GM21529 (cell line): ENCODE measurements around the gene CCDC159.

Source experiments
- ATAC-seq: cut with Tn5 transposase; IDR thresholded peaks from one replicate; pipeline ENCODE4 v1.9.1; 2021; ENCODE audit not compliant: unreplicated experiment

The CCDC159 gene

GRCh38 chr19:11387162-11388034 lies 41.1 kb downstream of the CCDC159 start:
- no peak for ATAC-seq

DNA sequence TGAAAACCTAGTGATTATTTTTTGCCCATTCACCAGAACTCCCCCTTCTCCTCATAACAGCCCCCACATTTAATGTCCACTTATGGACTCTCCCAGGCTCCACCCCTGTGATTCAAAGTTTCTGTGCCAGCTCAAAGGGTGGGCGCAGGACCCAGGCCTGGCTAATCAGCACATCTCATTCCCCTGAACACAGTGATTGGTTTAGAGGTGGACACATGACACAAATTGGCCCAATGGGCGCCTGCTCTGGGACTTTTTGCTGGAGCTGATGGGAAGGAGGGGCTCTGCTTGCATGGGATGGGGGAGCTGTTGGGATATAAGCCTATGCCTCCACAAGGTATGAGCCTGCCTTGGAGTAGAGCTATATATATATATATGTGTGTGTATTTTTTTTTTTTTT lies 44.0 kb downstream of the CCDC159 start:
- no peak for ATAC-seq

DNA sequence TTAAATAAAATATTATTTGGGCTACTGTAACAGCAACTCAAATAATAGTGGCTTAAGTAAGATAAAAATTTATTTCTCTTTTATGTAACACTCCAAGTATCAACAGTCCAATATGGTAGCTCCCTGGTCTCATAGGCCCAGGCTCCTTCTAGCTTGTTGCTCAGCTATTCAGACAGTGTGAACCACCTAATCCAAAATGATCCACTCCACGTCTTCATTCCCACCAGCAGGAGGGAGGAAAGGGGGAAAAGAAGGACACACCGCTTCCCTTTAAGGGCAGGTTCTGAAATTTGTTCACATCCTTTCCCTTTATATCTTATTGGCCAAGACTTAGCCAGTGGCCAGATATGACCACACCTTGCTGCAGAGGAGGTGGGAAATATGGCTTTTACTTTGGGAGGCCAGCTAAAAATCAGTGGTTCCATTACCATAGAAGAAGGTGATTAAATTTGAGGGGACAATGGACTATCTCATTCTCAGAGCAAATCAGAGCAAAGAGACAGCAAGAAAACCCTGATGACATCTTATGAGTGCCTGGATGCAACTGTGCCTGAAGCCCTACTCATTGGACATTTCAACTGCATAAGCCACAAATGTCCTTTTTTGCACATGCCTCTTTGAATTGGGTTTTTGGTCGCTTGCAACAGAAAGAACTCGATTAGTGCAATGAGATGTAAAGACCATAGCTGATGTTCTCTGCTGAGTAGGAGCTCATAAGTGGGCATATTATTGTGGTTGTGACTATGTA lies 44.8 kb downstream of the CCDC159 start:
- no peak for ATAC-seq

- ATAC-seq, result no peak
Observed at GRCh38 chr19:11397089-11397610, 50.8 kb downstream of the CCDC159 start.

DNA sequence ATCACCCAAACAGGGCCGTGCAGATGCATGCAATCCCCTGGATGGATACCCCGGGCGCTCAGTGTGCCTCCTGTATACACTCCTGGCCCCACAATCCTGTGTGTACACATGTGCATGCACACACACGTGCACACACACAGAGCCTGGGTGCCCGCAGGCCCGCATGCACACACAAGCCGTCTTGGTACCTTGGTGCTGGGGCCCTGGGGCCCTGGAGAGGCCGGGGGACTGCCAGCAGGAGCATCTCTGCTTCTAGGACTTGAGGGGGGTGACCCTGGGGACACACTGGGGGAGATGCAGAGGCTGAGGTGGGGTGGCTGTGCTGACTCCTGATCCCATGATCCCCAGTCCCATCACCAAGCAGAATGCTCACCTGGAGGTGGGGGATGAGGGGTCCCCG lies 53.3 kb downstream of the CCDC159 start:
- no peak for ATAC-seq

DNA sequence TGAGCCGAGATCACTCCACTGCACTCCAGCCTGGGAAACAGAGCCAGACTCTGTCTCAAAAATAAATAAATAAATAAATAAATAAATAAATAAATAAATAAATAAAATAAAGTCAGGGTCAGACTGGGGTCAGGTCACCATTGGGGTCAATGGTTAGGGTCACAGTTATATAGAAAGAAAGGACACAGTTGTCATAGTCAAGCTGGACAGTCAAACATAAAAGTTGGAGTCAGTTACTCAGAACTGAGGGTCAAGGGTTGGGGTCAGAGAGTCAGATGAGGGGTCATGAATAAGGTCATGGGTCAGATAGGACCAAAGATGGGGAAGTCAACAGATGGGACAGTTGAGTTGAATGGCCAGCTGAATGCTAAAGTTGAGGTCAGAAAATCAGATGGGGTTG lies 54.5 kb downstream of the CCDC159 start:
- no peak for ATAC-seq

DNA sequence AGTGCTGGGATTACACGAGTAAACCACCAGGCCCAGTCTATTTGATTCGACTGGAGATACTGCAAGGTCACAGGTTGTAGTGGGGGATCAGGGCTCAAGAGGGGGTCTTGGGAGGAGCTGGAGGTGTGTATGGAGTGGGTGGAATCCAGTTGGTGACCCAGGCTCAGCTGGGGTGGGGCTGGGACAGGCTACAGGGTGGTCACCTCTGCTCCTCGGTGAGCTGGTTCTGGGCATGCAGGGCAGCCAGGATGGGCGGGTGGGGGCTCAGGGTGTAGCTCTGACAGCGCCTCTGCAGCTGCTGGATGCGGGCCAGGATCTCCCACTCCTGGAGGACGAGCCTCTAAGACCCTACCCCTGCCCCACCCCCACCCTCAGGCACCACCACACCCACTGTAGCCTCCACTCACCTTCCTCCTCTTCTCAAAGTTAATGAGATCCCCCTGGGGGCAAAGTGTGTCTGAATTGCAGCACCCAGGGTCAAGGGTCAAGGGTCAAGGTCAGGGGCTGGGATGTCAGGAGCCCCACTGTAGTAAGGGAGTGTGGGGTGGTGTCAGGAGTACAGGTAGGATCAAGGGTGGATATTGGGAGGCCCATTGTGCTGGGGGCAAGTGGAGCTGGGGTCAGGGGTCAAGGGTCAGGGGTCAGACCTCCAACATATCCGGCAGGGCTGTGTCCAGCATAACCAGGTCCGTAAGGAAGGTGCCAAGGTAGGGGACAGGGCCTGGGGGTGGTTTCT lies 55.7 kb downstream of the CCDC159 start:
- ATAC-seq, result no peak
